ENCODE measurements around the gene UAP1L1. TPM values are rescaled to one million over a fixed set of nuclear protein-coding genes. Genes with fewer than 3 reads are reported as not detected.

UAP1L1 gene
- total RNA-seq, 4 donors from 2014 or later: 9.3 to 15.7 (median 12.4) TPM

DNA sequence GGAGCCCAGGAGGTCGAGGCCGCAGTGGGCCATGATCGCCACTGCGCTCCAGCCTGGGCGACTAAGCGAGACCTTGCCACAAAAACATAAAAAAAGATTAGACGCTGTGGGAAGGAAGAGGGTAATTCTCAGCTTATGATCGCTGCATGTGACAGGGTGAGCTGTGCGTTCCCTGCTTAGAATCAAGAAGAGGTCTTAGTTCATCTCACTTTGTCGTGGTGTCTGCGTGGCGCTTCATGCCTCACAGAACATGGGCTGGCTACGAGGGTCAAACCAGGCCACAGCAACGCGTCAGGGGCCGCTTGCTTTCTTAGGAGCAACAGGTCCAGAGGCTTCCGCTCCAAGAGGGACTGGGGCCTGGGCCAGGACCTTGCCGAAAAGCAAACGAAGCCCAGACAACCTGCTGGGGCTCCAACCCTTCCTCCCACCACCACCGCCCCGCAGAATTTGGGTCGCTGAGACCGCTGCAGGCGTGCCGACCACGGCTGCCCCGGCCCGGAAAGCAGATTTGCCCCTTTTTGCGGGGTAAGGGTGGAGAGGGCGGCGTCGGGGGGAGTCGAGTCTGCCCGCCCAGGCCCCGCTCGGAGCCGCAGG is 51.6 kb downstream of the UAP1L1 start:
- TF ChIP-seq CTCF (IDR thresholded peaks at IDR 0.05) (no peak), POLR2A (IDR thresholded peaks at IDR 0.05) (no peak)
- peak overlapping the region; percentile 17 to 75 (median 57) for H3K27ac ChIP-seq
- no peaks in the 10 kb centered on the region for H3K27me3 ChIP-seq
- peaks cover 5 to 14% of the 10 kb centered on the region in 2 donors for H3K4me1 ChIP-seq
- intact Hi-C loops (cut with DNase I): no loop called here
- 48 to 67% methylated on average over 12 to 14 of the region's 37 CpGs for WGBS, 2 donors
- no peaks in the 10 kb centered on the region for H3K36me3 ChIP-seq
- H3K9me3 ChIP-seq: no peaks in the 10 kb centered on the region
- peak; percentile 16 to 40 for DNase-seq
- peak overlapping the region; percentile 59 to 92 (median 74) for H3K4me3 ChIP-seq (replicated peaks in 1 of 3)

- H3K4me1 ChIP-seq: peaks cover 5 to 14% of the 10 kb centered on the region in 2 donors
- no peaks in the 10 kb centered on the region for H3K9me3 ChIP-seq
- H3K4me3 ChIP-seq (replicated peaks in 1 of 3): peak overlapping the region; percentile 59 to 92 (median 74)
- WGBS, 2 donors: 2% methylated on average over 9 of the region's 86 CpGs; no CpG with 5 or more reads in 1 of the 2 donors
- TF ChIP-seq POLR2A (IDR thresholded peaks at IDR 0.05) (peak in 1 of 2 donors; percentile 68), CTCF (IDR thresholded peaks at IDR 0.05) (peak in 1 of 6 experiments; percentile 29)
- peak overlapping the region; percentile 34 to 75 (median 57) for H3K27ac ChIP-seq
- peak; percentile 87 to 88 for DNase-seq
- no peaks in the 10 kb centered on the region for H3K27me3 ChIP-seq
- no peaks in the 10 kb centered on the region for H3K36me3 ChIP-seq
- intact Hi-C loops (cut with DNase I): no loop called here
Measured at GRCh38 chr9:137129456-137130175, 52.3 kb downstream of the UAP1L1 start.

DNA sequence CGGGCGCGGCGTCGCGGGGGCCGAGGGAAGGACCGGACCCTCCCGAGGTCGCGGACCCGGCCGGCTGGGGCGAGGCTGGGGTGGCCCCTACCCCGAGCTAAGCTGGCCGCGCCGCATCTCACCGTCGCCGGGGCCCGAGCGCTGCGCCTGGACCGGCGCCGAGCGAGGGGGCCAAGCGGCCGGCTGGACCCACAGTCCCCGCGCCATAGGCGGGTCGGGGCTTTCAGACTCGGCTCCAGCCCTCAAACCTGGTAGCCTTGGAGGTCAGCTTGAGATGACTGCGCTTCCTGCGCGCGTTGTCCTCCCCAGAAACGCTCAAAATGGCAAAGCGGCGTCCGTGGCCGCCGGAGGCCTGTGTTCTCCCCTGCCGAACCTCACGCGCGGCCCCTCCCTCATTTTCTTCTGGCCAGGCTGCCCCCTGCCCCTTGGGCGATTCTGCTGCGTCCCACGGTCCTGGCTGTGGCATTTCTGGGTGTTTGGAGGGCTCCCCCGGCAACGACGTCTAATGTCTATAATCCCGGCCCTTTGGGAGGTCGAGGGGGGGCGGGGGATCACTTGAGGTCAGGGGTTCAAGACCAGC is 52.9 kb downstream of the UAP1L1 start:
- Histone ChIP-seq H3K36me3 (no peaks in the 10 kb centered on the region), H3K4me1 (peaks cover 5 to 14% of the 10 kb centered on the region in 2 donors), H3K27ac (peak overlapping the region in 2 of 3 donors; percentile 34 to 75), H3K9me3 (no peaks in the 10 kb centered on the region), H3K27me3 (no peaks in the 10 kb centered on the region), H3K4me3 (replicated peaks in 1 of 3) (peak overlapping the region; percentile 59 to 92 (median 74))
- 28% methylated on average over 4 to 6 of the region's 58 CpGs for WGBS, 2 donors
- TF ChIP-seq POLR2A (IDR thresholded peaks at IDR 0.05): no peak
- TF ChIP-seq CTCF (IDR thresholded peaks at IDR 0.05): no peak
- no peak for DNase-seq
- intact Hi-C loops (cut with DNase I): no loop called here

Small RNA genes lying within 50 kb of the gene (small RNA-seq; reads per million reads assigned to genes)
- gene RF00153: not detected

Other genes starting within 250 kb of the UAP1L1 start
- 1 to 10 TPM in 3 of 4 donors, under 1 TPM in 1; 0.83 to 4.7 (median 2.3) TPM for gene AJM1, start 235.0 kb upstream of the UAP1L1 start, total RNA-seq
- 100 to 1,000 TPM in 2 of 4 donors, 10 to 100 TPM in 2; 79.4 to 174 (median 115) TPM for gene PHPT1, start 228.1 kb upstream of the UAP1L1 start, total RNA-seq
- gene MAMDC4, start 225.2 kb upstream of the UAP1L1 start, total RNA-seq: 10 to 100 TPM in 2 of 4 donors, 1 to 10 TPM in 2; 4.1 to 20.4 (median 9.0) TPM
- 100 to 1,000 TPM; 339 to 591 (median 526) TPM for gene EDF1, start 211.2 kb upstream of the UAP1L1 start, total RNA-seq
- gene TRAF2, start 191.0 kb upstream of the UAP1L1 start, total RNA-seq: 10 to 100 TPM in 3 of 4 donors, 1 to 10 TPM in 1; 9.7 to 18.3 (median 15.4) TPM
- 100 to 1,000 TPM; 138 to 282 (median 203) TPM for gene FBXW5, start 132.8 kb upstream of the UAP1L1 start, total RNA-seq
- 1 to 10 TPM in 1 of 4 donors, not detected in 3; 1.8 TPM for gene C8G, start 132.3 kb upstream of the UAP1L1 start, total RNA-seq
- gene LCN12, start 125.2 kb upstream of the UAP1L1 start, total RNA-seq: 10 to 100 TPM; 24.3 to 85.0 (median 54.0) TPM
- gene PTGDS, start 100.0 kb upstream of the UAP1L1 start, total RNA-seq: 10 to 100 TPM in 3 of 4 donors, 1 to 10 TPM in 1; 5.0 to 39.5 (median 33.9) TPM
- gene LCNL1, start 94.5 kb upstream of the UAP1L1 start, total RNA-seq: under 1 TPM in 1 of 4 donors, not detected in 3; 0.54 TPM
- gene PAXX, start 85.1 kb upstream of the UAP1L1 start, total RNA-seq: 100 to 1,000 TPM in 1 of 4 donors, 10 to 100 TPM in 3; 29.8 to 109 (median 50.7) TPM
- 100 to 1,000 TPM in 3 of 4 donors, 10 to 100 TPM in 1; 97.7 to 301 (median 268) TPM for gene CLIC3, start 80.9 kb upstream of the UAP1L1 start, total RNA-seq
- gene ABCA2, start 49.3 kb upstream of the UAP1L1 start, total RNA-seq: 10 to 100 TPM; 36.8 to 59.7 (median 50.2) TPM
- not detected for gene FUT7, start 45.4 kb upstream of the UAP1L1 start, total RNA-seq
- gene NPDC1, start 31.3 kb upstream of the UAP1L1 start, total RNA-seq: 10 to 100 TPM; 23.3 to 65.9 (median 35.4) TPM
- gene ENTPD2, start 23.5 kb upstream of the UAP1L1 start, total RNA-seq: under 1 TPM in 2 of 4 donors, not detected in 2; 0.22 to 0.49 TPM
- 1 to 10 TPM in 1 of 4 donors, under 1 TPM in 3; 0.27 to 1.0 (median 0.72) TPM for gene SAPCD2, start 7.0 kb upstream of the UAP1L1 start, total RNA-seq
- gene MAN1B1, start 9.5 kb downstream of the UAP1L1 start, total RNA-seq: 10 to 100 TPM; 48.2 to 73.8 (median 67.2) TPM
- gene DPP7, start 37.2 kb downstream of the UAP1L1 start, total RNA-seq: 100 to 1,000 TPM; 120 to 209 (median 157) TPM
- not detected for gene GRIN1, start 61.6 kb downstream of the UAP1L1 start, total RNA-seq
- not detected for gene LRRC26, start 92.5 kb downstream of the UAP1L1 start, total RNA-seq
- not detected for gene TMEM210, start 94.5 kb downstream of the UAP1L1 start, total RNA-seq
- gene ANAPC2, start 111.0 kb downstream of the UAP1L1 start, total RNA-seq: 10 to 100 TPM; 25.6 to 34.1 (median 31.8) TPM
- gene SSNA1, start 111.2 kb downstream of the UAP1L1 start, total RNA-seq: 10 to 100 TPM; 42.0 to 97.5 (median 62.8) TPM
- gene TPRN, start 123.2 kb downstream of the UAP1L1 start, total RNA-seq: 10 to 100 TPM in 2 of 4 donors, 1 to 10 TPM in 2; 6.5 to 13.5 (median 9.9) TPM
- gene TMEM203, start 128.1 kb downstream of the UAP1L1 start, total RNA-seq: 10 to 100 TPM; 29.7 to 47.3 (median 38.4) TPM
- 10 to 100 TPM in 3 of 4 donors, 1 to 10 TPM in 1; 9.0 to 16.6 (median 15.4) TPM for gene NDOR1, start 128.2 kb downstream of the UAP1L1 start, total RNA-seq
- gene RNF208, start 144.7 kb downstream of the UAP1L1 start, total RNA-seq: 1 to 10 TPM; 2.3 to 4.5 (median 3.8) TPM
- 1 to 10 TPM in 2 of 4 donors, under 1 TPM in 1, not detected in 1; 0.94 to 2.3 (median 1.3) TPM for gene CYSRT1, start 147.7 kb downstream of the UAP1L1 start, total RNA-seq
- gene RNF224, start 150.0 kb downstream of the UAP1L1 start, total RNA-seq: under 1 TPM in 2 of 4 donors, not detected in 2; 0.33 to 0.81 TPM
- gene SLC34A3, start 153.4 kb downstream of the UAP1L1 start, total RNA-seq: under 1 TPM in 1 of 4 donors, not detected in 3; 0.33 TPM
- gene TUBB4B, start 163.8 kb downstream of the UAP1L1 start, total RNA-seq: 100 to 1,000 TPM; 181 to 757 (median 487) TPM
- gene STPG3, start 173.8 kb downstream of the UAP1L1 start, total RNA-seq: not detected
- 10 to 100 TPM; 29.8 to 39.1 (median 32.4) TPM for gene NELFB, start 177.8 kb downstream of the UAP1L1 start, total RNA-seq
- gene TOR4A, start 200.2 kb downstream of the UAP1L1 start, total RNA-seq: 10 to 100 TPM; 10.8 to 14.7 (median 12.0) TPM
- gene NRARP, start 224.8 kb downstream of the UAP1L1 start, total RNA-seq: 10 to 100 TPM in 1 of 4 donors, 1 to 10 TPM in 3; 1.8 to 10.2 (median 6.8) TPM